ENCODE measurements around the gene ZNF524.
"Not testable (repeated sequence)": the region's sequence is repeated elsewhere in the genome, so short reads cannot be mapped to it uniquely, and the experiment has no call there.

ZNF524 gene

GRCh38 chr19:55581823-55582223, 18.3 kb upstream of the ZNF524 start:
- no peak for DNase-seq

GRCh38 chr19:55582284-55582683, 17.8 kb upstream of the ZNF524 start:
- DNase-seq: not testable (repeated sequence)

GRCh38 chr19:55583897-55584296, 16.2 kb upstream of the ZNF524 start:
- DNase-seq: not testable (repeated sequence)

DNA sequence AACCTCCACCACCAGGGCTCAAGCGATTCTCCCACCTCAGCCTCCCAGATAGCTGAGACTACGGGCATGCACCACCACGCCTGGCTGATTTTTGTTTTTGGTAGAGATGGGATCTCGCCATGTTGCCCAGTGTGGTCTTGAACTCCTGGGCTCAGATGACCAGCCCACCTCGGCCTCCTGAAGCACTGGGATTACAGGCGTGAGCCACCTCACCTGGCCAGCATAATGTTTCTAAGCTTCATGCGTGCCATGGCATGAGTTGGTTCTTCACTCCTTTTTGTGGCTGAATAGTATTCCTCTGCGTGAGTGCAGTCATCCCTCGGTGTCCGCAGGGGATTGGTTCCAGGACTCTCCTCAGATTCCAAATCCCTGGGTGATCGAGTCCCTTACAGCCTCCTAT, 15.2 kb upstream of the ZNF524 start:
- DNase-seq: no peak

DNA sequence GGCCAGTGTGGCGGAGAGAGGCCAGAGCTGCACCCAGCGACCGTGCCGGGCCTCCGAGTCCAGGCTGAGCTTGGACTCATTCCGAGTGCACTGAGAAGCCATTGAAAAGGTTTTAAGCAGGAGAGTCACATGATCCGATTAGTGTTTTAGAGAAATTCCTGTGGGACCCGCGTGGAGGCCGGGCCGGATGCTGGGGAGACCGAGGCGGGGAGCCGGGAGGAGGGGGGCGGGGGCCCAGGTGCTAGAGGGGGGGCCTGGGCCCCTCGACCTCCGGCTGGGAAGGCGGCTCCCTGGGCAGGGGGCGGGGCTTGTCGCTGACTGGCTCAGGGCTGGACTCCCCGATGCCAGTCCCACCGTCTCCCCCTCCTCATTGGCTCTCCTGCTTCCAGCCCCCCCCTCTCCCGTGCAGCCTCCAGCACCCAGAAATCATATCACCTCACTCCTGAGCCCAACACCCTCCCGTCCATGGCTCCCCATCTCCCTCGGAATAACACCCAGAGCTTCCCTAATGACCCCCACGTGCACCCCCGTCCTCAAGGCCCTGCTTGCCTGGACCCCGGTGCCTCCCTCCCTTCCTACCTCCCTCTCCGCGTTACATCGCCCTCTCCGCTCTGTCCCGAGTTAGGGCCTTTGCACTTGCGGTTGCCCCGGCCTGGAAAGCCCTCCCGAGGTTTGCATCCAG, 14.3 kb upstream of the ZNF524 start:
- peak; percentile 78 for DNase-seq

DNA sequence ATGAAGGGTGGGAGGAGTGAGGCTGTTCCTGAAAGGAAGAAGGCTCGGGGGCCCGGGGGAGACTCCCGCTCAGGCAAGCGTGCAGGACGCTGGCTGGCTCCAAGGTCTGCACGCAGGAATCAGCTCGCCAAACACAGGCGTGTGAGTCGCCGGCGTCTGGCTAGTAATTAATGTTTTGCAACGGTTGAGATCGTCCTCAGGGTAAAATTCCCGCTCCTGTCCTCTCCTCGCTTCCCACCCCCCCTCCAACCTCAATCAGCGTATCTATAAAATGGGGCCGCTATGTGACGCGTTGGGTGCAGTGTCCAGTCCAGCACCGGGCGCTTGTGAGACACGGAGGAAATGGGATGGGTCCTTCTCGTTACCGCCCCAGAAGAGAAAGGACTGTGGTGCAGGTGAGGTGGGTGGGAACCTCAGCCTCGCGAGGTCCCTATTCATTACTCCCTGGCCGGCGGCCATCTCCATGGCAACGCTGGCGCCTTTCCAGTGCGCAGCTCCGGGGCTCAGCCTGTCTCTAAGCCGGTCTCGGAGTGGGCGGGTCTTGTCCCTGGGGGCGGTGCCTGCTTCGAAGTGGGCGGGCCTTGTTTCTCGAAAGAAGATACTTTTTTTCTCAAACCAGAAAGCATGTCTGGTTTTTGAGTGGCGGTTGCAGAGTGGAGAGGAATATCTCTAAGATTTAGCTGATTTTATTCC, 13.0 kb upstream of the ZNF524 start:
- DNase-seq: peak; percentile 97

- DNase-seq: no peak
These were observed 11.3 kb upstream of the ZNF524 start for GRCh38 chr19:55588738-55589137.

DNA sequence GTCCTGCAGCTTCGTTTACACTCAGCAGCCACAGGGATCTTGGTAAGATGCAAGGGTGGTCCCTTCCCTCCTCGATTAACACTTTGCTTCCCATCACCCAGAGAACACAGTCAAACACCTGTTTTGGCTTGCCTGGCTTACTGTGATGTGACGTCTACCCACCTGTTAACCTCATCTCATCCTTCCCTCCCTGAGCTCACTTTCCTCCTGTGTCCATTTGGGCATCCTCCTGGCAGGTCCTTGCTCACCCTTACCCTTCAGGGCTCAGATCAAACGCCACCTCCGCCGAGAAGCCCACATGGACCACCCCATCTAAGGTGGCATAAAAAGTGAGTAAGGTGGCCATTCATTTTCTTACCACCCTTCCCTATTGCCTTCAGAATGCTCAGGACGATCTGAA, 10.0 kb upstream of the ZNF524 start:
- no peak for DNase-seq

- DNase-seq: no peak
These were observed 9.5 kb upstream of the ZNF524 start for GRCh38 chr19:55590617-55591016.

- no peak for DNase-seq
These were observed 8.5 kb upstream of the ZNF524 start for GRCh38 chr19:55591555-55591954.

DNA sequence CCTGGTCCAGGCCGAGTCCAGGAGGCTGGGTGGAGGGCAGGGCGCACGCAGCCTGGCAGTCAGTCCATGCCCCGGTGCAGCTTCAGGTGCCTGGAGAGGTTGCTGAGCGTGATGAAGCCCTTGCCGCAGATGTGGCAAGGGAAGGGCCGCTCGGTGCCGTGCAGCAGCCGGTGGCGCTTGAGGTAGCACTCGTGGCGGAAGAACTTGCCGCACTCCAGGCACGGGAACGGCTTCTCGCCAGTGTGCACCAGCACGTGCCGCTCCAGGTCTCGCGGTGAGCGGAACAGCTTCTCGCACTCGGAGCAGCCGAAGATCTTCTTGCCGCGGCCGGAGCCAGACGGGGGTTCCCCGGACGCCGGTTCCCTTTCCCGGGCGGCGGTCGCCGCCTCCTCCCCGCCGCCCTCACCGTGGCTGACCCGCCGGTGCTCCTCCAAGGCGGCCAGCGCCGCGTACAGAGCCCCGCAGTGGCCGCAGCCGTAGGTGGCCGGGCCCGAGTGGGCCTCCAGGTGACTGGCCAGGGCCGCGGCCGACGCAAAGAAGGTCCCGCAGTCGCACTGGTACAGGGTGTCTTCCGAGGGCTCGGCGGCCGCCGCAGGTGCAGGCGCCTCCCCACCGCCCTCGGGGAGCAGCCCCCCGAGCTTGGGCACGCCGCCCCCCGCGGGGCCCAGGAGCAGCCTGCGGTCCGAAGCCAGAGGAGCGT, 7.5 kb upstream of the ZNF524 start:
- no peak for DNase-seq

DNA sequence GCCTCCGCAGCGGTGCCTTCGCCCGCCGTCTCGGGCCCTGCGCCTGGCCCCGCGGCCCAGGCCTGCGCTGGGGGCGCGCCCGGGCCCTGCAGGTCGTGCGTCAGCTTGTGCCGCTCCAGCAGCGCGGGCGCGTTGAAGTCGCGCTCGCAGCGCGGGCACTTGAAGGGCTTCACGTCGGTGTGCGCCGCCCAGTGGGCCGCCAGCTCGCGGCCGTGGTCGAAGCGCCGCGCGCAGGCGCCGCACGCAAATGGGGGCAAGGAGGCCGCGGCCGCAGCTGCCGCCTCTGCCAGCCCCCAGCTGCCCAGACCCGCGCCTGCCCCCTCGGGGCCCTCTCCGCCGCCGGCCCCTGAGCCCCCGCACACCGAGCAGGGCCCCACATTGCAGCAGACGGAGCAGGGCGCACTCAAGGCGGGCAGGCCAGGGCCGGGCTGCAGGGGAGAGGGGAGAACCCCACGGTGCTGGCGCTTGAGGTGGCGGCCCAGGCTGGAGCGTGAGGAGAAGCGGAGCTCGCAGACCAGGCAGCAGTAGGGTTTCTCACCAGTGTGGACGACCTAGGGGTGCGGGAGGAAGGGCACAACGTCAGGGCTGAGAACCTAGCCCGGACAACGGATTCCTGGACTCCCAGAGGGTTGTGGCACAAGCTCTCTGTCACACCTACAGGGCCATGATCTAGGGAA, 6.9 kb upstream of the ZNF524 start:
- no peak for DNase-seq

DNA sequence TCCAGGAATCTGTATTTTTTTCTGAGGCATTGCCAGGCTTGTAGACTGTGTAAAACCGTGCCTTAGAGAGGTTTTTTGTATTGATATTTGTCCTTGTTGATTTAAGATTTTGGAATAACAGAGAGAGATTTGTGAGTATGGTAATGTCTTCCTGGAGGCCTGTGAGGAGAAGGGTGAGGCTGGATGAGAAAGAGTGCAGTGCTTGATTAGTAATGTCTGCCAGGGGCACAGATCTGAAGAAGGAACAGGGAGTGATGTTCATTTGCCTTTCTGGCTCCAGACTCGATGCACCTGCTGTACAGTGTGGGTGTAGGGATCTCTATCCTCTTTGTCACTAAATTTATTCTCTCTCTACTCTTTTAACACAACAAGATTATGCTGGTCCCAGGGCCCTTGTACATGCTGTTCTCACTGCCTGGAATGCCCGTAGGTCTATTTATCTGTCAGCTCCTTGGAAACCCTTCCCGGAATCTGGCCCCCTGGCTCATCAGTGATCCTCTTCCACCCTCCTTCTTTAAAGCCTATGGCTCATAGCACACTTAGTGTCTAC, 5.0 kb upstream of the ZNF524 start:
- DNase-seq: no peak

GRCh38 chr19:55596304-55596703, 3.8 kb upstream of the ZNF524 start:
- DNase-seq: no peak

DNA sequence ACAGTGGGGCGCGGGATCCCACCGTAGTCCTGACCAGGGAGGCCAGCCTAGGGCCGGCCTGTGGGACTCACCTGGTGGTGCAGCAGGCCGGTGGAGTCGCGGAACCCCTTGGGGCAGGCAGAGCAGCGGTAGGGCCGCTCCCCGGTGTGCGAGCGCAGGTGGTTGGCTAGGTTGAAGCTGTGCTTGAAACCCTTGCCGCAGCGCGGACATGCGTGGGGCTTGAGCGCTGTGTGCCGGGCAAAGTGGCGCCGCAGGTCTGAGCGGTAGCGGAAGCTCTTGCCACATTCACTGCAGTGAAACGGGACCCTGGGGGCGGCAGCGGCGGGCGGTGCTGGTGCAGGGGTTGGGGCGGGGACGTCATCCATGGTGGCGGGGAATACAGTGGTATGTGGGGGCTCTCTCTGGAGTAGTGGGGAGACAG, 2.6 kb upstream of the ZNF524 start:
- DNase-seq: no peak

DNA sequence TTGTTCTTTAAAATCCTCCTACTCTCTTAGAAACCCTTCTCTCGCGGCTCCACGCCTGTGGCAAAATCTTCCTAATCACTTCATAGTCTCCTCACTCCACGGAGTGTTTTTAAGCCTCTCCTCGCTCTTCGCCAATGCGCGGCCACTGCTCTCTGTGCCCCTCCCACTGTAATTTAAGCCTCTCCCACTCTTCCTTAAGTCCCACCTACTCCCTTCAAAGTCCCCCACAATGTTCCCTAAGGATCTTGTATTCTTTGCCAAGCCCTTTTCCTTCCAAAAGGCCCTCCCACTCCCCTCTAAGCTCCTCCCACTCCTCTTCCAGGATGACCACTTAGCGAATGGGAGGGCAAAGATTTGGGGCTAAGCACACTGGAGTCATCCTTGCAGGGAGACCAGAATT, 2.1 kb upstream of the ZNF524 start:
- no peak for DNase-seq

DNA sequence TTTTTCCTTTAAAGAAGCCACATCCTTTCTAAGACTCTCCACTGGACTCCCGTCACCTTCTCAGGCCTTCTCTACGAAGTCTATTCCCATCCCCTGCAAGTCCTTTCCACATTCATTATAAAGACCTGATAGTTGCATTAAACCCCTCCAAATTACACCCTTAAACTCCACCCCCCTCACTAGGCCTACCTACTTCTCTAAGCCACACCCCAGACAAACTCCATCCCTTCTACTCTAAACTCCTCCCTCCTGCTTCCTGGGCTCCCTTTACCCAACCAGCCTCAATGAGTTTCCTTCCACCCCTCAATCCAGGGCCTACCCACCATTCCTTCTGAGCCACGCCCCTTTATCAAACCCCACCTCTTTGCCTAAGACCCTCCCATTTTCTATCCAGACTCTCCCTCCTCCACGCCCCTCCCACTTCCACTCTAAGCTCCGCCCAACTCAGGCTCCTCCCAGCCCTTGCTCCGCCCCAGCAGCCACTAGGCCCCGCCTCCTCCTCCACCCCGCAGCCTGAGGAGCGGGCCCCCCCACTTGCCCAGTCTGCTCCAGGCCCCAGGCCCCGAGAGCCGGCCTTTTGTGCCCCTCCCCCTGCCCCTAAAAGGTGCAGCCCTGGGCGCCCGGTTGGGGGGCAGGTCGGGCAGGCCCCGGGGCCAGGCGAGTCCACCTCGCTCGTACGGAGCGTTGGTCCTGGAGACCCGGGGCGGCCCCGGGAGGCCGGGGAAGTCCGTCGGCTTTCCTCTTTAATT, 1.2 kb upstream of the ZNF524 start:
- peak; percentile 96 for DNase-seq

- DNase-seq: peak; percentile 98
These were observed 633 bp upstream of the ZNF524 start, which contains the start of gene FIZ1 for GRCh38 chr19:55599468-55599841. Gene FIZ1 (minus strand): TSS chr19:55599517. CDS start chr19:55597865, 1,652 bp downstream.

DNA sequence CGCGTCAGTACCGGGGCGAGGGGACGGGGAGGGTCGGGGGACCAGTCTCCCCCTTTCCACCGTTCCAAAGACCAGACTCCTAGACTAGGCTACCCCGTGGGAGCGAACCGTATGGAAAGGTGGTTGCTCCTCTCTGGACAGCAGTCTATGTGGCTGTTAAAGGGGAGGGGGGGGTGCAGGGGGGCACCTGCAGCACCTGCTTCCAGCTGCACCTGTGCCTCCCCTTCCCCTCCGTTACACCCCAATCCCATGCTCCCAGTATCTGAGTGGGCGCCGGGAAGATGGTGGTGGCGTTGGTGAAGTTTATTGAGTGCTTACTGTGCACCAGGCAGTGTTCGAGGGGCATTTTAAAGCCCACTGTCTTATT, 557 bp downstream of the ZNF524 start:
- no peak for DNase-seq

- no peak for DNase-seq
These were observed 996 bp downstream of the ZNF524 start for GRCh38 chr19:55601084-55601483.

- no peak for DNase-seq
These were observed 2.3 kb downstream of the ZNF524 start for GRCh38 chr19:55602104-55603001.

Data from activated effector memory CD4-positive, alpha-beta T cell treated with anti-CD3 and anti-CD28 coated beads, Interleukin-2, amount 50 U/mL, for 16 hours (primary cell).